Endothelial cell of umbilical vein (primary cell): Measurements from ENCODE around the gene FHIP1B. TPM values are rescaled to one million over a fixed set of nuclear protein-coding genes. Genes with fewer than 3 reads are reported as not detected.

ENCODE experiments used
- BruUV-seq: library from RNA; stranded (reverse); fragments of 400-500 nt; replicated peaks from 2 replicates; lab custom pipeline; 2021; lab: Mats Ljungman, UMichigan
- CTCF ChIA-PET: fragments of 300-600, 350-600 bp; sonication (Branson Sonifier 250); formaldehyde crosslinking; loops from one replicate; lab custom pipeline; 2021; ENCODE audit warnings: antibody characterized with exemption, inconsistent platforms; lab: Charles Lee
- POLR2A ChIA-PET: fragments of 300-600, 350-600 bp; sonication (Branson Sonifier 250); formaldehyde crosslinking; loops from one replicate; lab custom pipeline; 2021; ENCODE audit warnings: antibody characterized with exemption, inconsistent platforms; lab: Charles Lee
- DNase-seq: peaks from one replicate; pipeline ENCODE4 v3.0.0-alpha.2; 2011; ENCODE audit warnings: low read depth, low spot score
- FAIRE-seq: peaks from 2 replicates; lab custom pipeline; 2011; peaks lifted over from hg19 to GRCh38; lab: Jason Lieb, UNC
- H2AFZ ChIP-seq: 2 replicates; pipeline ENCODE4 v1.6.0; 2012; ENCODE audit warnings: low read depth, low read length, control low read depth, inconsistent platforms
- H3K27ac ChIP-seq: 2 replicates; pipeline ENCODE4 v1.5.1; 2011; ENCODE audit warnings: low read depth, mild to moderate bottlenecking, control low read depth, low read length, moderate library complexity; ENCODE audit not compliant: insufficient read depth
- H3K27me3 ChIP-seq, 2 experiments: 2 replicates each; pipeline versions ENCODE4 v1.6.0 to v1.6.1; 2011; ENCODE audit warnings: low read length in 2 of 2, mixed read lengths in 1 of 2; ENCODE audit not compliant: control insufficient read depth in 2 of 2, insufficient read depth in 2 of 2
- H3K36me3 ChIP-seq, 2 experiments: 2 replicates in 1 of 2; 3 replicates in 1 of 2; pipeline ENCODE4 v1.5.1; 2011; ENCODE audit warnings: low read length in 2 of 2, mild to moderate bottlenecking in 1 of 2, moderate library complexity in 1 of 2; ENCODE audit not compliant: control insufficient read depth in 2 of 2, insufficient read depth in 2 of 2; ENCODE audit errors: extremely low read depth in 1 of 2
- H3K4me1 ChIP-seq: 3 replicates; pipeline ENCODE4 v1.5.1; 2011; ENCODE audit warnings: mild to moderate bottlenecking, low read length; ENCODE audit not compliant: control insufficient read depth, insufficient read depth; ENCODE audit errors: extremely low read depth
- H3K4me2 ChIP-seq: 2 replicates; pipeline ENCODE4 v1.6.1; 2011; ENCODE audit warnings: low read length, control low read depth, mixed read lengths; ENCODE audit not compliant: insufficient read depth
- H3K4me3 ChIP-seq, 3 experiments: fragments of 200-600 bp in 1 of 3; sonication (generic), shearing (Covaris generic) in 1 of 3; replicated peaks in 1 of 3; 2 replicates each; pipeline ENCODE4 v1.5.1; 2011 to 2016; ENCODE audit warnings: control low read depth in 3 of 3, low read length in 3 of 3, mild to moderate bottlenecking in 2 of 3, inconsistent platforms in 1 of 3, low read depth in 1 of 3, moderate library complexity in 1 of 3; ENCODE audit not compliant: insufficient read depth in 1 of 3
- H3K79me2 ChIP-seq: 2 replicates; pipeline ENCODE4 v1.6.0; 2012; ENCODE audit warnings: low read length, inconsistent platforms; ENCODE audit not compliant: control insufficient read depth, insufficient read depth
- H3K9ac ChIP-seq: replicated peaks from 2 replicates; pipeline ENCODE3; 2011; ENCODE audit warnings: low read length, control low read depth; ENCODE audit not compliant: insufficient read depth; ENCODE audit errors: extremely low read depth
- H3K9me1 ChIP-seq: replicated peaks from 3 replicates; pipeline ENCODE4 v1.6.0; 2011; ENCODE audit warnings: mild to moderate bottlenecking, low read length; ENCODE audit not compliant: control insufficient read depth, insufficient read depth; ENCODE audit errors: extremely low read depth
- H3K9me3 ChIP-seq: replicated peaks from 2 replicates; pipeline ENCODE4 v1.5.1; 2012; ENCODE audit warnings: low read length, inconsistent platforms; ENCODE audit not compliant: control insufficient read depth, insufficient read depth
- H4K20me1 ChIP-seq: replicated peaks from 2 replicates; pipeline ENCODE3; 2011; ENCODE audit warnings: mild to moderate bottlenecking, low read length; ENCODE audit not compliant: control insufficient read depth, insufficient read depth; ENCODE audit errors: extremely low read depth
- CTCF ChIP-seq, 2 donors: IDR thresholded peaks; 1 replicate in 1 of 2; 2 replicates in 1 of 2; pipeline ENCODE4 v1.5.1; 2011; ENCODE audit warnings: low read length in 2 of 2, mild to moderate bottlenecking in 2 of 2, moderate library complexity in 2 of 2, control low read depth in 1 of 2, inconsistent platforms in 1 of 2, low read depth in 1 of 2; ENCODE audit not compliant: insufficient read depth in 1 of 2; ENCODE audit errors: extremely low read depth in 1 of 2
- EZH2 ChIP-seq: IDR thresholded peaks from 2 replicates; pipeline ENCODE4 v1.6.1; 2012; ENCODE audit warnings: borderline replicate concordance, low read depth, mild to moderate bottlenecking, moderate library complexity, low read length, inconsistent platforms; ENCODE audit not compliant: severe bottlenecking
- FOS ChIP-seq: IDR thresholded peaks from 2 replicates; pipeline ENCODE4 v1.6.1; 2011; ENCODE audit warnings: mild to moderate bottlenecking, low read length, moderate library complexity, borderline replicate concordance; ENCODE audit not compliant: insufficient read depth
- GATA2 ChIP-seq: IDR thresholded peaks from 2 replicates; pipeline ENCODE4 v1.7.0; 2011; ENCODE audit warnings: low read depth, mild to moderate bottlenecking, moderate library complexity, mixed read lengths, low read length; ENCODE audit not compliant: insufficient read length, insufficient read depth
- JUN ChIP-seq: IDR thresholded peaks from 2 replicates; pipeline ENCODE4 v1.6.1; 2011; ENCODE audit warnings: borderline replicate concordance, low read depth; ENCODE audit not compliant: insufficient read length, insufficient read depth
- MYC ChIP-seq: IDR thresholded peaks from one replicate; pipeline ENCODE4 v1.6.1; 2011; ENCODE audit warnings: mild to moderate bottlenecking, low read depth, low read length
- POLR2A ChIP-seq: IDR thresholded peaks from 2 replicates; pipeline ENCODE4 v1.6.1; 2012; ENCODE audit warnings: low read depth, mild to moderate bottlenecking, control low read depth, low read length
- POLR2AphosphoS5 ChIP-seq: IDR thresholded peaks from 2 replicates; pipeline ENCODE4 v1.6.1; 2012; ENCODE audit warnings: low read depth, mild to moderate bottlenecking, control low read depth, low read length, moderate library complexity; ENCODE audit not compliant: insufficient read depth
- dilution Hi-C: fragments of 300-500 bp; cut with MboI; formaldehyde crosslinking; loops from one replicate; pipeline ENCODE4 v1.15.0; 2019; ENCODE audit warnings: low sequenced_read_pairs; ENCODE audit not compliant: extremely low pct_ligation_motif_present
- intact Hi-C: fragments of 100-400 bp; cut with micrococcal nuclease; formaldehyde crosslinking; loops from one replicate; pipeline ENCODE4 v1.10.0; 2022
- polyA plus RNA-seq, 4 experiments: library from polyadenylated mRNA; depleted of rRNA in 3 of 4; stranded (reverse) in 3 of 4; unstranded in 1 of 4; fragments of >200 nt; gene quantifications; 2 replicates each; pipeline versions ENCODE4 v1.2.1 to v1.2.3, GENCODE V29; 2011 to 2012; ENCODE audit warnings: missing spikeins in 1 of 4
- total RNA-seq: library from RNA; stranded (reverse); gene quantifications from 2 replicates; pipeline ENCODE4 v1.2.3, GENCODE V29; 2021
- TF ChIP-seq, protein P1 (sequence below): IDR thresholded peaks from 2 replicates; pipeline ENCODE4 v1.6.1; 2011; ENCODE audit not compliant: insufficient read depth, insufficient read length

FHIP1B gene
- total and polyA plus RNA-seq, 2 donors (not counting 3 experiments of a cell fraction or from before 2014, with no cell fraction given) = 21.3 to 50.1 TPM

GRCh38 chr11:6245536-6245935 lies 11.1 kb upstream of the FHIP1B start:
- Histone ChIP-seq H3K4me1 (peaks cover 5% of the 10 kb centered on the region), H2AFZ (no peak overlapping the region), H3K4me2 (no peak overlapping the region), H3K27ac (no peak overlapping the region), H3K9me1 (no peaks in the 10 kb centered on the region), H3K9me3 (no peaks in the 10 kb centered on the region), H3K36me3 (no peaks in the 10 kb centered on the region), H3K79me2 (no peaks in the 10 kb centered on the region), H4K20me1 (no peaks in the 10 kb centered on the region), H3K4me3 (no peak overlapping the region), H3K27me3 (peaks cover 12 to 22% of the 10 kb centered on the region in 2 experiments), H3K9ac (no peak overlapping the region)
- CTCF ChIA-PET = no interaction called here
- BruUV-seq = no TSS peak
- POLR2A ChIA-PET = no interaction called here
- dilution Hi-C loops (no loop called here), intact Hi-C loops (no loop called here)
- DNase-seq (no peak), FAIRE-seq (no peak)
- TF ChIP-seq MYC (no peak), JUN (no peak), FOS (no peak), POLR2A (no peak), CTCF (IDR thresholded peaks at IDR 0.05; ENCODE audit: extremely low read depth in 1 of 2, insufficient read depth in 1 of 2, low read depth in 1 of 2, low read length in 2 of 2) (no peak), GATA2 (no peak), EZH2 (no peak), POLR2AphosphoS5 (no peak)
- TF ChIP-seq, protein P1, sequence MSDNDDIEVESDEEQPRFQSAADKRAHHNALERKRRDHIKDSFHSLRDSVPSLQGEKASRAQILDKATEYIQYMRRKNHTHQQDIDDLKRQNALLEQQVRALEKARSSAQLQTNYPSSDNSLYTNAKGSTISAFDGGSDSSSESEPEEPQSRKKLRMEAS = no peak
